Suprapubic skin (tissue), 4 donors: ENCODE results near the gene AOC3. TPM values are rescaled to one million over a fixed set of nuclear protein-coding genes. Genes with fewer than 3 reads are reported as not detected.
A peak's percentile ranks its signal among the peaks of the same experiment; 100 is the strongest.

Source experiments
- DNase-seq, 2 donors: peaks; one replicate each; pipeline ENCODE4 v3.0.0-alpha.2; 2019; ENCODE audit warnings: low spot score in 2 of 2
- H3K27ac ChIP-seq: fragments of 200-600 bp; sonication (generic); one replicate; pipeline ENCODE4 v1.5.1; 2019
- H3K27me3 ChIP-seq: fragments of 200-600 bp; sonication (generic); one replicate; pipeline ENCODE4 v1.5.1; 2019
- H3K36me3 ChIP-seq: fragments of 200-600 bp; sonication (generic); one replicate; pipeline ENCODE4 v1.5.1; 2019
- H3K4me1 ChIP-seq: fragments of 200-600 bp; sonication (generic); one replicate; pipeline ENCODE4 v1.5.1; 2019
- H3K4me3 ChIP-seq: fragments of 200-600 bp; sonication (generic); one replicate; pipeline ENCODE4 v1.5.1; 2019; ENCODE audit warnings: mild to moderate bottlenecking
- H3K9me3 ChIP-seq: fragments of 200-600 bp; sonication (generic); one replicate; pipeline ENCODE4 v1.5.1; 2019
- EP300 ChIP-seq: sonication (generic); formaldehyde crosslinking; IDR thresholded peaks from one replicate; pipeline ENCODE4 v1.6.1; 2017; ENCODE audit warnings: antibody characterized with exemption
- POLR2A ChIP-seq, 2 donors: fragments of 450-650 bp; IDR thresholded peaks; one replicate each; pipeline ENCODE4 v1.6.1; 2017; ENCODE audit warnings: antibody characterized with exemption in 2 of 2, mild to moderate bottlenecking in 2 of 2, moderate library complexity in 2 of 2
- POLR2AphosphoS5 ChIP-seq, 3 donors: sonication (generic); formaldehyde crosslinking; IDR thresholded peaks; one replicate each; pipeline ENCODE4 v1.6.1; 2017; ENCODE audit warnings: antibody characterized with exemption in 3 of 3
- WGBS: methylation state at CpG from one replicate; pipeline ENCODE4 v1.1.5; 2018; 5-methylcytosine and 5-hydroxymethylcytosine counted together
- total RNA-seq, 4 donors: library from RNA; depleted of rRNA; stranded (reverse); fragments of >200 nt; gene quantifications; one replicate each; pipeline ENCODE4 v1.1.0, GENCODE V29; 2016
- TF ChIP-seq, protein P1 (sequence below), 2 donors: fragments of 200-600 bp in 1 of 2; fragments of 450-650 bp in 1 of 2; sonication (generic) in 1 of 2; IDR thresholded peaks; one replicate each; pipeline ENCODE4 v1.5.1; 2016 to 2019; ENCODE audit warnings: antibody characterized with exemption in 2 of 2, mild to moderate bottlenecking in 1 of 2, moderate library complexity in 1 of 2

The AOC3 gene
- total RNA-seq, 4 donors from 2014 or later: 7.6 to 12.7 (median 11.0) TPM

DNA sequence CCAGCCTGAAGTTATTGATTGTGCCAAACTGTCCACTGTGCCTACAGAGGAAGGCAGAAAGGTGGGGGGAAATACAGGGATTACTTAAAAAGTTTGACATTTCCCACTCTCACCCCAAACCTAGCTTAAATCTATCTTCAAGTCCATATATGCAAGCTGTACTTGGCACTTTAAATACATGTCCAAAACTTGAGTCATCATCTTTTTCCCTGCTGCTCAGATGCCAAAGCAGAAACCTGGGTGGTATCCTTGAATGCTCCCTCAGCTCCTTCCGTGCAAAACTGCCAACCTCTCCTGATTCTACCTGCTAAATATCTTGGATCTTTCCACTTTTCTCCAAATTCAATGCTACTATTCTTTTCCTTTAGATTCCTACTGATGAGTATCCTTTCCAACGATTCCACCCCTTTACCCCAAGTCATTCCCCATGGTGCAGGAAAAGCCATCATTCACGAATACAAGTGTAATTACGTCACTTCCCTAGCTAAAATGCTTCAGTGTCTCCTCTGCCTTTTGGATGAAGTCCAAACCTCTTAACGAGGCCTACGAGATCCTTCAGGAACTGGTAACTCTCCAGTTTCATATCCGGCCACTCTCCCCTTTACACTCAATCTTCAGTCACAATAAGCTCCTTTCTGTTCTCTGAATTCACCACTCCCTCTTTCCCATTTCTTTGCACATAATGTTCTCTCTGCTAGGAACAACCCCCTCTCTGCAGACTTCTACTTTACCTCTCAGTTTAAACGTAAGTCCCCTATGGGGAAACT, 36.2 kb upstream of the AOC3 start:
- peaks cover 97% of the 10 kb centered on the region for H3K36me3 ChIP-seq

DNA sequence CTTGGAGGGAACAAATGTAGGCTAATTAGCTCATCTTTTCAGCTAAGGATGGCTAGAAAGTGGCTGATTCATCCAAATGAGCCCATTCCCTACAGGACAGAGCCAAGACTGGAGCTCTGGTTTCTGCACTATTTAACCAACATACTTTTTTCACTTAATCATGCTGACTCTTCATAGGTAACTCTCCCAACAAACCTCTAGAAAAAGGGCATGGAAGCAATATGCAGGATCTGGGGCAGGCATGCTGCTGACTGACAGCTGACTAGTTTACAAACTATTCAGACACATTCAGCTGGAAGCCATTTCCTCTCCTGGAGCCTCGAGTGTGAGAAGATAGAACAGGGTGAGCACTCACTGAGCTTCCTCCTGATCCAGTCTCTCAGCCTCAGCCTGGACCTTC, 33.1 kb upstream of the AOC3 start:
- 76% methylated on average over 1 of the region's 1 CpG for WGBS
- DNase-seq: no peak
- Histone ChIP-seq H3K9me3 (no peaks in the 10 kb centered on the region), H3K27ac (no peak overlapping the region), H3K36me3 (peaks cover 92% of the 10 kb centered on the region), H3K4me3 (no peak overlapping the region), H3K4me1 (peaks cover 5% of the 10 kb centered on the region), H3K27me3 (no peaks in the 10 kb centered on the region)
- TF ChIP-seq, protein P1, sequence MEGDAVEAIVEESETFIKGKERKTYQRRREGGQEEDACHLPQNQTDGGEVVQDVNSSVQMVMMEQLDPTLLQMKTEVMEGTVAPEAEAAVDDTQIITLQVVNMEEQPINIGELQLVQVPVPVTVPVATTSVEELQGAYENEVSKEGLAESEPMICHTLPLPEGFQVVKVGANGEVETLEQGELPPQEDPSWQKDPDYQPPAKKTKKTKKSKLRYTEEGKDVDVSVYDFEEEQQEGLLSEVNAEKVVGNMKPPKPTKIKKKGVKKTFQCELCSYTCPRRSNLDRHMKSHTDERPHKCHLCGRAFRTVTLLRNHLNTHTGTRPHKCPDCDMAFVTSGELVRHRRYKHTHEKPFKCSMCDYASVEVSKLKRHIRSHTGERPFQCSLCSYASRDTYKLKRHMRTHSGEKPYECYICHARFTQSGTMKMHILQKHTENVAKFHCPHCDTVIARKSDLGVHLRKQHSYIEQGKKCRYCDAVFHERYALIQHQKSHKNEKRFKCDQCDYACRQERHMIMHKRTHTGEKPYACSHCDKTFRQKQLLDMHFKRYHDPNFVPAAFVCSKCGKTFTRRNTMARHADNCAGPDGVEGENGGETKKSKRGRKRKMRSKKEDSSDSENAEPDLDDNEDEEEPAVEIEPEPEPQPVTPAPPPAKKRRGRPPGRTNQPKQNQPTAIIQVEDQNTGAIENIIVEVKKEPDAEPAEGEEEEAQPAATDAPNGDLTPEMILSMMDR (IDR thresholded peaks at IDR 0.05): no peak
- TF ChIP-seq POLR2A (IDR thresholded peaks at IDR 0.05): no peak
- TF ChIP-seq POLR2AphosphoS5 (IDR thresholded peaks at IDR 0.05): no peak

More for the DNA sequence above, 36.2 kb upstream of the AOC3 start:
- no peak for DNase-seq
- Histone ChIP-seq H3K4me1 (no peaks in the 10 kb centered on the region), H3K27me3 (no peaks in the 10 kb centered on the region), H3K27ac (peak overlapping the region; percentile 24), H3K4me3 (no peak overlapping the region), H3K9me3 (no peaks in the 10 kb centered on the region)
- WGBS: 68% methylated on average over 8 of the region's 8 CpGs
- TF ChIP-seq POLR2A (IDR thresholded peaks at IDR 0.05) (no peak), POLR2AphosphoS5 (IDR thresholded peaks at IDR 0.05) (no peak), EP300 (no peak)
- TF ChIP-seq, protein P1 (IDR thresholded peaks at IDR 0.05): no peak

DNA sequence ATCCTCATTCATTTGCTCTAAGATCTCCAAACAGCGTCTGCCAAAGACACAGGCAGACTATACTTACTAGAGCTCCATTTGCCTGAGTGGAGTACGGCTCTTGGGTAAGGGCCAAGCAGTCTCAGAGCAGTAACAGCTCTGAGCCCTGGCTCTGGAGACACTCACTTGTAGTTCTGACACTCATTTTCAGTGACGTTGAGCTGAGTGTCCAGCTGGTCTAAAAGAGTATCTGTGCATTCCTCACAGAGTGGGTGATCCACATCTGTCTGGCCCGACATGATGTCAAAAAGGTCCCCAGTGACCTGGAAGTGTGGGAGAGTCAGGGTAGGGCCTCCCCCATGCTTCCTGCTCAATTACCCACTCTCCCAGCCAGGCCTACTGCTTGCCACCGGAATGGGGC, 32.6 kb upstream of the AOC3 start:
- Histone ChIP-seq H3K4me3 (no peak overlapping the region), H3K27me3 (no peaks in the 10 kb centered on the region), H3K27ac (no peak overlapping the region), H3K4me1 (peaks cover 10% of the 10 kb centered on the region), H3K9me3 (no peaks in the 10 kb centered on the region), H3K36me3 (peaks cover 87% of the 10 kb centered on the region)
- TF ChIP-seq EP300 (no peak), POLR2AphosphoS5 (IDR thresholded peaks at IDR 0.05) (no peak), POLR2A (IDR thresholded peaks at IDR 0.05) (no peak)
- TF ChIP-seq, protein P1 (IDR thresholded peaks at IDR 0.05): no peak
- no peak for DNase-seq
- 71% methylated on average over 3 of the region's 5 CpGs for WGBS

GRCh38 chr17:42819939-42820535, 31.0 kb upstream of the AOC3 start:
- no peaks in the 10 kb centered on the region for H3K27me3 ChIP-seq
- TF ChIP-seq, protein P1 (IDR thresholded peaks at IDR 0.05): peak; percentile 35 to 64
- TF ChIP-seq POLR2AphosphoS5 (IDR thresholded peaks at IDR 0.05): no peak
- no peak for TF ChIP-seq POLR2A (IDR thresholded peaks at IDR 0.05)
- TF ChIP-seq EP300: no peak
- peak in 1 of 2 donors; percentile 70 for DNase-seq
- 48% methylated on average over 2 of the region's 2 CpGs for WGBS
- no peaks in the 10 kb centered on the region for H3K9me3 ChIP-seq
- H3K4me3 ChIP-seq: no peak overlapping the region
- H3K36me3 ChIP-seq: peaks cover 70% of the 10 kb centered on the region
- H3K27ac ChIP-seq: no peak overlapping the region
- peaks cover 18% of the 10 kb centered on the region for H3K4me1 ChIP-seq

DNA sequence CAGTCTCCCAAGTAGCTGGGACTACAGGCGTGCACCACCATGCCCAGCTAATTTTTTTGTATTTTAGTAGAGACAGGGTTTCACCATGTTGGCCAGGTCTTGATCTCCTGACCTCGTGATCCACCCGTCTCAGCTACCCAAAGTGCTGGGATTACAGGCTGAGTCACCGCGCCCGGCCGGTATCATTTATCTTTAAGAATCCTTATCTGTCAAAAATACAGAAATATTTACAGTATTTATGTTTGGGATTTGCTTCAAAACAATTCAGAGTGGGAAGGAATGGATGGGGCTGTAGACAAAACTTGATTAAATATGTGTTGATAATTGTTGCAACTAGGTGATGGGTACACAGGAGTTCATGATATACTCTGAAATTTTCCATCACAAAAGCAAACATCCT, 29.8 kb upstream of the AOC3 start:
- H3K4me3 ChIP-seq: no peak overlapping the region
- peaks cover 59% of the 10 kb centered on the region for H3K36me3 ChIP-seq
- H3K27me3 ChIP-seq: no peaks in the 10 kb centered on the region
- H3K27ac ChIP-seq: no peak overlapping the region
- peaks cover 18% of the 10 kb centered on the region for H3K4me1 ChIP-seq
- H3K9me3 ChIP-seq: no peaks in the 10 kb centered on the region
- TF ChIP-seq POLR2AphosphoS5 (IDR thresholded peaks at IDR 0.05) (no peak), POLR2A (IDR thresholded peaks at IDR 0.05) (no peak), EP300 (no peak)
- TF ChIP-seq, protein P1 (IDR thresholded peaks at IDR 0.05): no peak
- 94% methylated on average over 7 of the region's 7 CpGs for WGBS
- DNase-seq: no peak
